ENCODE results near the gene ATAD5.
"Not testable (repeated sequence)": the region's sequence is repeated elsewhere in the genome, so short reads cannot be mapped to it uniquely, and the experiment has no call there.

The ATAD5 gene

DNA sequence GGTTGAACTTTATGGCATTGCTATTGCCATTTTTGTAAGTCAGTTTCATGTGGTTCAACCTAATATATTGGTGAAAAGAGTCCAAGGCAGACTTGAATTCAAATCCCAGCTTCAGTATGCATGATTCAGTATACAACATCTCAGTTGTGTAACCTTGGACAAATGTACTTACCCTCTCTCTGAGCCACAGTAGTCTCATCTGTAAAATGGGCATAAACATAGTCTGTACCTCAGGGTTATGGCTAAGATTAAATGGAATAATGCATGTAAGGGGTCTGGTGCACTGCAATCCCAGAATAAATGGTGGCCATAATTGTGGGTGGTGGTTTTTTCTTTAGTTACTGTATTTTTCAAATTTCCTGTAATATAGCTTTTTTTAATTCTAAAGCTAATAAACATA is 85.3 kb downstream of the ATAD5 start:
- DNase-seq: no peak

GRCh38 chr17:30920282-30920681 is 88.5 kb downstream of the ATAD5 start:
- DNase-seq: no peak

- no peak for DNase-seq
Observed at GRCh38 chr17:30920683-30921543, 89.1 kb downstream of the ATAD5 start.

GRCh38 chr17:30921544-30922196 is 89.9 kb downstream of the ATAD5 start, which contains the start of gene ADAP2:
ADAP2 (plus strand) TSS chr17:30921945; CDS start chr17:30922015, 70 bp downstream.
- no peak for DNase-seq

DNA sequence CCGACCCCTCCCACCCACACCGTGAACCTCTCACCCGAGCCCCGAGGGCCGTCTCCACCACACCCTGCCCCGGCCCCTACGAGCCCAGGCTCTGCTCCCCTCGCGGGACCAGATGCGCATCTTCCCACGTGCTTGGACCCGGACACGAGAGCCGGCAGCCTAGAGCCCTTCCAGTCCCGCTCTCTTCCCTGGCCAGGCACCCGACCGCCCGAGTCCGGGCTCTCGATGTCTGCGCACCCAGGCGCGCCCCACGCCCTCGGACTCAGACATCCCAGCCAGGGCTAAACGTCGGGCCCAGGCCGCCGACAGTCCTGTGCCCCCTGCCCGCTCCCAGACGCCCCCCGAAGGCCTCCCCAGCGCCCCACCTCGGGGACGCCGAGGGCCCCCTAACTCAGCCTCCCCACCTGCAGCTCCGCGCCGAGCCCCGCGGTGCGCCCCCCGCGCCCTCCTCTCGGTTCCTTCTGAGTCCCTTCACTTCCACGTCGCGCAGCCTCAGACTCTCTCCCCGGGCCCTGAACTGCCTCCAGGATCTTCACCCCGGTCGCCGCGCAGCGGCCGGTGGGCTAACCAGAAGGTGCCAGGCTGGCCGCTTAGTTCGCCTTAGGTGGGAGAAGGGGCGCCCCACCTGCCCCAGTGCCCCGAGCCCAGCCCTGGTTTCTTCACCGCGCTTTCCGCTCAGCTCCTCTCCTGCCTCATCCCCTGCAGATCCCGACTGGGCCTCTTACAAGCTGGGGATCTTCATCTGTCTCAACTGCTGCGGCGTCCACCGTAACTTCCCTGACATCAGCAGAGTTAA is 90.7 kb downstream of the ATAD5 start:
- DNase-seq: no peak

DNA sequence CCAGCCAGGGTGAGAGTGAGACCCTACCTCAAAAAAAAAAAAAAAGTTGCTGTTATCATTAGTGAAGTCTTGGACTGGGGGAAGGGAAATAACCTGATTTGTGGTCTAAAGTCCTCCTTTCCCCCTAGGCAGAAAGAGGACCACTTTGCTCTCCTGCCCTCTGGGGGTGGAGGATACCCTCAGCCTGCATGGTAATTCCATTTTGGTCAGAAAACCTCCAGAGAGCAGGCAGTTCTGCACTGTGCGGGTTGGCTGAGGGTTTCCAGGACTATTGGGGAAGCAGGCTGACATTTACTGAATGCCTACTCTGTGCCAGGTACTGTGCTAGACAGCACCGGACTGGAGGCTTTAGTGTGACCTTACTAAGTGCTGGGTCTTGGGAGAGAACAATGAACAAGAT is 92.6 kb downstream of the ATAD5 start:
- DNase-seq: no peak

- DNase-seq: no peak
Observed at GRCh38 chr17:30926516-30926915, 94.8 kb downstream of the ATAD5 start.

- no peak for DNase-seq
Observed at GRCh38 chr17:30927756-30928155, 96.0 kb downstream of the ATAD5 start.

GRCh38 chr17:30928584-30928983 is 96.8 kb downstream of the ATAD5 start:
- no peak for DNase-seq

GRCh38 chr17:30929081-30929633 is 97.4 kb downstream of the ATAD5 start:
- DNase-seq: no peak

DNA sequence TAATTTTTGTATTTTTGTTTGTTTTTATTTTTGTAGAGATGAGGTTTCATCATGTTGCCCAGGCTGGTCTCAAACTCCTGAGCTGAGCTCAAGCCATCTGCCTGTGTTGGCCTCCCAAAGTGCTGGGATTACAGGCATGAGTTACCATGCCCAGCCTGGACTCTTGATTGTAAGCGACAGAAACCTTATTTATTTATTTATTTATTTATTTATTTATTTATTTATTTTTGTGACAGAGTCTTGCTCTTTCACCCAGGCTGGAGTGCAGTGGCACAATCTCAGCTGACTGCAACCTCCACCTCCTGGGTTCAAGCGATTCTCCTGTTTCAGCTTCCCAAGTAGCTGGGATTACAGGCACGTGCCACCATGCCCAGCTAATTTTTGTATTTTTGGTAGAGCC is 98.1 kb downstream of the ATAD5 start:
- not testable (repeated sequence) for DNase-seq

DNA sequence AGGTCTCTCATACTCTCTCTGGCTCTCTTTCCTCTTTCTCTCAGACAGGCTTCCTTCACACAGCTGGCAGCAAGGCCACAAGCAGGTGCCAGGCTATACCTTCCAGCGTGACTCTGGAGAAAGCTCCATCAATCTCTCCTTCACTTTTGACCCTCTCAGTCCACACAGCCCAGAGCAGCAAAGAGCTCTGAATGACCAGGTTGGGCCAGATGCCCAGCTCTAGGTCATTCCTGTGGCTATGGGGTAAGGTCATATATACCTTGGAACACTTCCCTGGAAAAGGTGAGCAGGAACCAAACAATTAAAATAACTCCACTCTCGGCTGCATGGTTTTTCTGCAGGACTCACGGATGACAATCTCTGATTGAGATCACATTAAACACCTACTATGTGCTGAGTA is 98.7 kb downstream of the ATAD5 start:
- DNase-seq: no peak

DNA sequence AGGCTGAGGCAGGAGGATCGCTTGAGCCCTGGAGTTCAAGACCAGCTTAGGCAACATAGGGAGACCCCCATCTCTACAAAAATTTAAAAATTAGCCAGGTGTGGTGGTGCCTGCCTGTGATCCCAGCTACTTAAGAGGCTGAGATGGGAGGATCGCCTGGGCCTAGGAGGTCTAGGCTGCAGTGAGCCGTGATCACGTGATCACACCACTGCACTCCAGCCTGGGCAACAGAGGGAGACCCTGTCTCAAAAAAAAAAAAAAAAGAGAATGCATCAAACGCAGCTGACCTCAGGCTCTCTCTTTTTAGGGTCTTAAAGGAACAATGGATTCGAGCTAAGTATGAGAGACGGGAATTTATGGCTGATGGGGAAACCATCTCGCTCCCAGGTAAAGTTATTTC is 99.8 kb downstream of the ATAD5 start:
- not testable (repeated sequence) for DNase-seq

DNA sequence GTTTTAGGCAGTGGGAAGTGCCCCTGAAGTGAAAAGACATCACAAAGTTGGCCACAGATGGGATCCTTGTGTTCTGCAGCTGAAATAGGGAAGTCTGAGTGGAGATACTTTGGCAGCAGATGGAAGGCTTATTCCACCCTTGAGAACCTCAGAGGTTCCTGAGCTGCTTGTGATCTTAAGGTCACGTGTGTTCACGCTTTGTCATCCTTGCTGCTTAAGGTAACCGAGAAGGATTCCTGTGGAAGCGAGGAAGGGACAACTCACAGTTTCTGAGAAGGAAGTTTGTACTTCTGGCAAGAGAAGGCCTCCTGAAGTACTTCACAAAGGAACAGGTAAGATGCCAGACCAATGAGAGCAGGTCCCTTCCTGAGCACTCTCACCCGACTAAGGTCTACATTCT is 102.2 kb downstream of the ATAD5 start:
- DNase-seq: no peak

GRCh38 chr17:30939051-30939689 is 107.4 kb downstream of the ATAD5 start:
- DNase-seq: no peak

GRCh38 chr17:30942308-30943079 is 110.7 kb downstream of the ATAD5 start:
- no peak for DNase-seq

Data from hematopoietic multipotent progenitor cell treated with erythropoietin and hydrocortisone succinate and interleukin-3 and kit ligand, for 8 days (in vitro differentiated cells).